SH-SY5Y (cell line): ENCODE results near the gene BPI.

ENCODE experiments used
- GATA2 ChIP-seq: IDR thresholded peaks from 2 replicates; pipeline ENCODE4 v1.6.1; 2011; ENCODE audit warnings: mild to moderate bottlenecking, low read depth, low read length
- GATA3 ChIP-seq: IDR thresholded peaks from 2 replicates; pipeline ENCODE4 v1.6.1; 2011; ENCODE audit warnings: low read depth, mild to moderate bottlenecking, low read length, moderate library complexity

GRCh38 chr20:38278131-38278530 is 25.8 kb upstream of the BPI start:
- TF ChIP-seq GATA3 (no peak), GATA2 (no peak)
